Stimulated activated memory B cell treated with anti-CD40 and anti-IgM and Interleukin-4, amounts not matched to agents 10 μg/mL and 1 μg/mL and 100 μg/mL, for 72 hours (primary cell): ENCODE measurements around the gene CNGB1.
A peak's percentile ranks its signal among the peaks of the same experiment; 100 is the strongest.
"Not testable (repeated sequence)": the region's sequence is repeated elsewhere in the genome, so short reads cannot be mapped to it uniquely, and the experiment has no call there.

Experiments used
- ATAC-seq: fragments of 150-1000 bp; cut with Tn5 transposase; 2 replicates; pipeline ENCODE4 v1.10.0; 2021
- H3K27ac Mint-ChIP-seq: one replicate; pipeline ENCODE4 v1.8.0; 2022; ENCODE audit warnings: mild to moderate bottlenecking, mixed read lengths
- H3K27me3 Mint-ChIP-seq: one replicate; pipeline ENCODE4 v1.8.0; 2022; ENCODE audit warnings: mixed read lengths
- H3K36me3 Mint-ChIP-seq: one replicate; pipeline ENCODE4 v1.8.0; 2022; ENCODE audit warnings: mixed read lengths
- H3K4me1 Mint-ChIP-seq: one replicate; pipeline ENCODE4 v1.8.0; 2022; ENCODE audit warnings: mixed read lengths
- H3K4me3 Mint-ChIP-seq: one replicate; pipeline ENCODE4 v1.8.0; 2022; ENCODE audit warnings: mild to moderate bottlenecking, moderate library complexity, mixed read lengths
- H3K9me3 Mint-ChIP-seq: one replicate; pipeline ENCODE4 v1.8.0; 2022; ENCODE audit warnings: mixed read lengths

The CNGB1 gene

GRCh38 chr16:57906382-57907316 is 64.3 kb downstream of the CNGB1 start:
- peaks cover 56% of the 10 kb centered on the region for H3K27me3 Mint-ChIP-seq
- H3K36me3 Mint-ChIP-seq, result no peaks in the 10 kb centered on the region
- no peaks in the 10 kb centered on the region for H3K9me3 Mint-ChIP-seq
- ATAC-seq, result peak; percentile 49
- no peak overlapping the region for H3K4me3 Mint-ChIP-seq
- H3K27ac Mint-ChIP-seq, result no peak overlapping the region
- H3K4me1 Mint-ChIP-seq, result peaks cover 7% of the 10 kb centered on the region

- Mint-ChIP-seq H3K9me3 (no peaks in the 10 kb centered on the region), H3K36me3 (no peaks in the 10 kb centered on the region), H3K27me3 (peaks cover 72% of the 10 kb centered on the region), H3K4me1 (peaks cover 12% of the 10 kb centered on the region), H3K27ac (no peak overlapping the region), H3K4me3 (no peak overlapping the region)
- ATAC-seq, result no peak
Observed at GRCh38 chr16:57904101-57904500, 66.8 kb downstream of the CNGB1 start.

- ATAC-seq, result no peak
- peaks cover 12% of the 10 kb centered on the region for H3K4me1 Mint-ChIP-seq
- no peaks in the 10 kb centered on the region for H3K36me3 Mint-ChIP-seq
- no peak overlapping the region for H3K4me3 Mint-ChIP-seq
- H3K9me3 Mint-ChIP-seq, result no peaks in the 10 kb centered on the region
- H3K27me3 Mint-ChIP-seq, result peaks cover 71% of the 10 kb centered on the region
- H3K27ac Mint-ChIP-seq, result no peak overlapping the region
Observed at GRCh38 chr16:57903656-57904055, 67.3 kb downstream of the CNGB1 start.

GRCh38 chr16:57901480-57902069 is 69.4 kb downstream of the CNGB1 start:
- no peak overlapping the region for H3K4me3 Mint-ChIP-seq
- peaks cover 65% of the 10 kb centered on the region for H3K27me3 Mint-ChIP-seq
- peaks cover 12% of the 10 kb centered on the region for H3K4me1 Mint-ChIP-seq
- no peaks in the 10 kb centered on the region for H3K9me3 Mint-ChIP-seq
- no peak overlapping the region for H3K27ac Mint-ChIP-seq
- no peak for ATAC-seq
- H3K36me3 Mint-ChIP-seq, result no peaks in the 10 kb centered on the region

GRCh38 chr16:57900796-57901479 is 70.0 kb downstream of the CNGB1 start:
- ATAC-seq, result no peak
- no peak overlapping the region for H3K27ac Mint-ChIP-seq
- peaks cover 60% of the 10 kb centered on the region for H3K27me3 Mint-ChIP-seq
- H3K4me1 Mint-ChIP-seq, result peaks cover 6% of the 10 kb centered on the region
- no peaks in the 10 kb centered on the region for H3K9me3 Mint-ChIP-seq
- H3K4me3 Mint-ChIP-seq, result no peak overlapping the region
- no peaks in the 10 kb centered on the region for H3K36me3 Mint-ChIP-seq

GRCh38 chr16:57899771-57900661 is 70.9 kb downstream of the CNGB1 start:
- ATAC-seq, result peak; percentile 61

GRCh38 chr16:57898961-57899360 is 72.0 kb downstream of the CNGB1 start:
- no peak for ATAC-seq
- peaks cover 10% of the 10 kb centered on the region for H3K4me1 Mint-ChIP-seq
- H3K4me3 Mint-ChIP-seq, result no peak overlapping the region
- H3K27ac Mint-ChIP-seq, result no peak overlapping the region
- no peaks in the 10 kb centered on the region for H3K9me3 Mint-ChIP-seq
- peaks cover 61% of the 10 kb centered on the region for H3K27me3 Mint-ChIP-seq
- H3K36me3 Mint-ChIP-seq, result no peaks in the 10 kb centered on the region

More at GRCh38 chr16:57899771-57900661, 70.9 kb downstream of the CNGB1 start:
- no peaks in the 10 kb centered on the region for H3K36me3 Mint-ChIP-seq
- H3K4me1 Mint-ChIP-seq, result peaks cover 6% of the 10 kb centered on the region
- no peak overlapping the region for H3K27ac Mint-ChIP-seq
- peaks cover 54% of the 10 kb centered on the region for H3K27me3 Mint-ChIP-seq
- no peaks in the 10 kb centered on the region for H3K9me3 Mint-ChIP-seq
- no peak overlapping the region for H3K4me3 Mint-ChIP-seq

- Mint-ChIP-seq H3K27me3 (peaks cover 61% of the 10 kb centered on the region), H3K4me3 (no peak overlapping the region), H3K27ac (no peak overlapping the region), H3K4me1 (peaks cover 14% of the 10 kb centered on the region), H3K9me3 (no peaks in the 10 kb centered on the region), H3K36me3 (no peaks in the 10 kb centered on the region)
- no peak for ATAC-seq
Observed at GRCh38 chr16:57897996-57898395, 72.9 kb downstream of the CNGB1 start.

GRCh38 chr16:57897053-57897784 is 73.7 kb downstream of the CNGB1 start:
- H3K9me3 Mint-ChIP-seq, result no peaks in the 10 kb centered on the region
- H3K27me3 Mint-ChIP-seq, result peaks cover 62% of the 10 kb centered on the region
- H3K27ac Mint-ChIP-seq, result no peak overlapping the region
- H3K36me3 Mint-ChIP-seq, result no peaks in the 10 kb centered on the region
- no peak overlapping the region for H3K4me3 Mint-ChIP-seq
- ATAC-seq, result no peak
- peaks cover 19% of the 10 kb centered on the region for H3K4me1 Mint-ChIP-seq

GRCh38 chr16:57895081-57895547 is 75.8 kb downstream of the CNGB1 start:
- not testable (repeated sequence) for H3K36me3 Mint-ChIP-seq, H3K9me3 Mint-ChIP-seq, ATAC-seq, H3K27ac Mint-ChIP-seq, H3K4me3 Mint-ChIP-seq
- H3K27me3 Mint-ChIP-seq, result peaks cover 63% of the 10 kb centered on the region
- H3K4me1 Mint-ChIP-seq, result peaks cover 19% of the 10 kb centered on the region

GRCh38 chr16:57894390-57895080 is 76.4 kb downstream of the CNGB1 start:
- Mint-ChIP-seq H3K36me3 (no peaks in the 10 kb centered on the region), H3K9me3 (no peaks in the 10 kb centered on the region), H3K27ac (no peak overlapping the region), H3K4me3 (no peak overlapping the region), H3K4me1 (peaks cover 13% of the 10 kb centered on the region), H3K27me3 (peaks cover 57% of the 10 kb centered on the region)
- no peak for ATAC-seq

- Mint-ChIP-seq H3K27ac (no peak overlapping the region), H3K27me3 (peaks cover 50% of the 10 kb centered on the region), H3K4me3 (no peak overlapping the region)
Observed at GRCh38 chr16:57893559-57894389, 77.2 kb downstream of the CNGB1 start.

GRCh38 chr16:57893217-57893558 is 77.7 kb downstream of the CNGB1 start:
- no peak overlapping the region for H3K4me3 Mint-ChIP-seq
- H3K27me3 Mint-ChIP-seq, result peaks cover 54% of the 10 kb centered on the region
- peaks cover 13% of the 10 kb centered on the region for H3K4me1 Mint-ChIP-seq
- ATAC-seq, result no peak
- no peaks in the 10 kb centered on the region for H3K9me3 Mint-ChIP-seq
- H3K36me3 Mint-ChIP-seq, result no peaks in the 10 kb centered on the region
- no peak overlapping the region for H3K27ac Mint-ChIP-seq

More at GRCh38 chr16:57893559-57894389, 77.2 kb downstream of the CNGB1 start:
- no peaks in the 10 kb centered on the region for H3K9me3 Mint-ChIP-seq
- no peak for ATAC-seq
- peaks cover 13% of the 10 kb centered on the region for H3K4me1 Mint-ChIP-seq
- H3K36me3 Mint-ChIP-seq, result no peaks in the 10 kb centered on the region
